ENCODE results near the gene DPEP3.

- TF ChIP-seq, protein P1, sequence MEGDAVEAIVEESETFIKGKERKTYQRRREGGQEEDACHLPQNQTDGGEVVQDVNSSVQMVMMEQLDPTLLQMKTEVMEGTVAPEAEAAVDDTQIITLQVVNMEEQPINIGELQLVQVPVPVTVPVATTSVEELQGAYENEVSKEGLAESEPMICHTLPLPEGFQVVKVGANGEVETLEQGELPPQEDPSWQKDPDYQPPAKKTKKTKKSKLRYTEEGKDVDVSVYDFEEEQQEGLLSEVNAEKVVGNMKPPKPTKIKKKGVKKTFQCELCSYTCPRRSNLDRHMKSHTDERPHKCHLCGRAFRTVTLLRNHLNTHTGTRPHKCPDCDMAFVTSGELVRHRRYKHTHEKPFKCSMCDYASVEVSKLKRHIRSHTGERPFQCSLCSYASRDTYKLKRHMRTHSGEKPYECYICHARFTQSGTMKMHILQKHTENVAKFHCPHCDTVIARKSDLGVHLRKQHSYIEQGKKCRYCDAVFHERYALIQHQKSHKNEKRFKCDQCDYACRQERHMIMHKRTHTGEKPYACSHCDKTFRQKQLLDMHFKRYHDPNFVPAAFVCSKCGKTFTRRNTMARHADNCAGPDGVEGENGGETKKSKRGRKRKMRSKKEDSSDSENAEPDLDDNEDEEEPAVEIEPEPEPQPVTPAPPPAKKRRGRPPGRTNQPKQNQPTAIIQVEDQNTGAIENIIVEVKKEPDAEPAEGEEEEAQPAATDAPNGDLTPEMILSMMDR (IDR thresholded peaks at IDR 0.05; ENCODE audit: poor library complexity): no peak
- no peak for TF ChIP-seq EZH2 (IDR thresholded peaks at IDR 0.05; ENCODE audit: borderline replicate concordance)
- no peak for TF ChIP-seq EZH2phosphoT487 (IDR thresholded peaks at IDR 0.05; ENCODE audit: low read depth, severe bottlenecking, unreplicated experiment)
These were observed 41.2 kb upstream of the DPEP3 start for GRCh38 chr16:68021490-68021889.
